H9 (cell line): ENCODE results near the gene UBE3C. TPM values are rescaled to one million over a fixed set of nuclear protein-coding genes. Genes with fewer than 3 reads are reported as not detected.

Experiments
- DNase-seq: peaks from one replicate; pipeline ENCODE4 v3.0.0-alpha.2; 2017
- H2AFZ ChIP-seq: one replicate; pipeline ENCODE4 v1.6.1; 2013; ENCODE audit warnings: mild to moderate bottlenecking, low read length, control low read depth, moderate library complexity
- H2AK5ac ChIP-seq: 2 replicates; pipeline ENCODE4 v1.6.1; 2013; ENCODE audit warnings: low read length, control low read depth, mixed read lengths; ENCODE audit not compliant: insufficient read length
- H2BK120ac ChIP-seq: one replicate; pipeline ENCODE4 v1.6.1; 2013; ENCODE audit warnings: low read depth, mild to moderate bottlenecking, low read length, control low read depth, inconsistent platforms; ENCODE audit not compliant: poor library complexity, severe bottlenecking
- H2BK12ac ChIP-seq: 2 replicates; pipeline ENCODE4 v1.6.1; 2013; ENCODE audit warnings: low read length, control low read depth, mixed read lengths, low read depth; ENCODE audit not compliant: insufficient read length
- H2BK15ac ChIP-seq: 2 replicates; pipeline ENCODE4 v1.6.1; 2013; ENCODE audit warnings: low read depth, low read length, control low read depth
- H2BK20ac ChIP-seq: one replicate; pipeline ENCODE4 v1.6.1; 2013; ENCODE audit warnings: low read depth, mild to moderate bottlenecking, low read length, control low read depth, inconsistent platforms; ENCODE audit not compliant: poor library complexity, severe bottlenecking
- H2BK5ac ChIP-seq: 2 replicates; pipeline ENCODE4 v1.6.1; 2013; ENCODE audit warnings: low read length, control low read depth, mixed read lengths; ENCODE audit not compliant: insufficient read length
- H3K14ac ChIP-seq: 2 replicates; pipeline ENCODE4 v1.6.1; 2013; ENCODE audit warnings: low read length, control low read depth; ENCODE audit not compliant: insufficient read depth
- H3K18ac ChIP-seq: 2 replicates; pipeline ENCODE4 v1.6.1; 2013; ENCODE audit warnings: low read depth, mild to moderate bottlenecking, mixed read lengths, low read length, control low read depth; ENCODE audit not compliant: insufficient read length
- H3K23ac ChIP-seq: 2 replicates; pipeline ENCODE4 v1.6.1; 2013; ENCODE audit warnings: low read length, control low read depth, mixed read lengths, low read depth; ENCODE audit not compliant: insufficient read length
- H3K23me2 ChIP-seq: 2 replicates; pipeline ENCODE4 v1.6.1; 2013; ENCODE audit warnings: low read depth, mild to moderate bottlenecking, mixed read lengths, low read length, control low read depth; ENCODE audit not compliant: insufficient read length, poor library complexity, severe bottlenecking
- H3K27ac ChIP-seq: 2 replicates; pipeline ENCODE4 v1.5.1; 2013; ENCODE audit warnings: low read length, control low read depth, mixed read lengths, low read depth; ENCODE audit not compliant: insufficient read length
- H3K27me3 ChIP-seq: 2 replicates; pipeline ENCODE4 v1.6.1; 2013; ENCODE audit warnings: low read length, control low read depth, inconsistent platforms; ENCODE audit not compliant: insufficient read depth
- H3K4ac ChIP-seq: 2 replicates; pipeline ENCODE4 v1.6.1; 2013; ENCODE audit warnings: low read depth, mild to moderate bottlenecking, control low read depth, inconsistent platforms, low read length, moderate library complexity
- H3K4me1 ChIP-seq: 2 replicates; pipeline ENCODE4 v1.6.1; 2013; ENCODE audit warnings: low read length, control low read depth, inconsistent platforms; ENCODE audit not compliant: insufficient read depth
- H3K4me2 ChIP-seq: 2 replicates; pipeline ENCODE4 v1.6.1; 2013; ENCODE audit warnings: low read length, control low read depth, mixed read lengths; ENCODE audit not compliant: insufficient read length, insufficient read depth
- H3K56ac ChIP-seq: 2 replicates; pipeline ENCODE4 v1.6.1; 2013; ENCODE audit warnings: low read depth, mild to moderate bottlenecking, mixed read lengths, low read length, control low read depth; ENCODE audit not compliant: insufficient read length
- H3K79me1 ChIP-seq: 2 replicates; pipeline ENCODE4 v1.6.1; 2013; ENCODE audit warnings: low read depth, mild to moderate bottlenecking, moderate library complexity, low read length, control low read depth, inconsistent platforms; ENCODE audit not compliant: insufficient read depth, poor library complexity, severe bottlenecking
- H3K79me2 ChIP-seq: 2 replicates; pipeline ENCODE4 v1.6.1; 2013; ENCODE audit warnings: low read length, control low read depth, inconsistent platforms; ENCODE audit not compliant: insufficient read depth
- H3K9ac ChIP-seq: 2 replicates; pipeline ENCODE4 v1.6.1; 2013; ENCODE audit warnings: low read length, control low read depth, mixed read lengths; ENCODE audit not compliant: insufficient read length; ENCODE audit errors: extremely low read depth
- H3K9me3 ChIP-seq: one replicate; pipeline ENCODE4 v1.6.1; 2013; ENCODE audit warnings: low read depth, low read length, inconsistent platforms; ENCODE audit not compliant: control insufficient read depth
- H3T11ph ChIP-seq: one replicate; pipeline ENCODE4 v1.6.1; 2013; ENCODE audit warnings: mild to moderate bottlenecking, low read length, control low read depth, inconsistent platforms
- H4K20me1 ChIP-seq: one replicate; pipeline ENCODE4 v1.6.1; 2013; ENCODE audit not compliant: control insufficient read depth, insufficient read length, insufficient read depth
- H4K5ac ChIP-seq: 2 replicates; pipeline ENCODE4 v1.6.1; 2013; ENCODE audit warnings: low read depth, mild to moderate bottlenecking, mixed read lengths, low read length, control low read depth; ENCODE audit not compliant: insufficient read length
- H4K8ac ChIP-seq: replicated peaks from 2 replicates; pipeline ENCODE4 v1.6.1; 2013; ENCODE audit warnings: low read length, control low read depth, mixed read lengths, low read depth; ENCODE audit not compliant: insufficient read length
- H4K91ac ChIP-seq: 2 replicates; pipeline ENCODE4 v1.6.1; 2013; ENCODE audit warnings: low read depth, mild to moderate bottlenecking, moderate library complexity, mixed read lengths, low read length, control low read depth; ENCODE audit not compliant: insufficient read length
- H3K27ac Mint-ChIP-seq, 3 experiments: 2 replicates in 2 of 3; 3 replicates in 1 of 3; pipeline ENCODE4 v1.8.0; 2020 to 2021; ENCODE audit warnings: mixed read lengths in 3 of 3, mild to moderate bottlenecking in 1 of 3, moderate library complexity in 1 of 3
- H3K27me3 Mint-ChIP-seq: 2 replicates; pipeline ENCODE4 v1.8.0; 2021; ENCODE audit warnings: low read depth, mild to moderate bottlenecking, moderate library complexity, mixed read lengths
- H3K36me3 Mint-ChIP-seq, 3 experiments: 2 replicates in 2 of 3; 3 replicates in 1 of 3; pipeline ENCODE4 v1.8.0; 2020 to 2021; ENCODE audit warnings: low read depth in 3 of 3, mixed read lengths in 3 of 3; ENCODE audit not compliant: insufficient read depth in 1 of 3
- H3K4me1 Mint-ChIP-seq, 2 experiments: 2 replicates each; pipeline ENCODE4 v1.8.0; 2020; ENCODE audit warnings: mixed read lengths in 2 of 2
- H3K4me3 Mint-ChIP-seq, 2 experiments: 2 replicates in 1 of 2; 3 replicates in 1 of 2; pipeline ENCODE4 v1.8.0; 2020 to 2021; ENCODE audit warnings: mild to moderate bottlenecking in 2 of 2, mixed read lengths in 2 of 2, moderate library complexity in 1 of 2
- H3K9me3 Mint-ChIP-seq, 2 experiments: 2 replicates in 1 of 2; 3 replicates in 1 of 2; pipeline ENCODE4 v1.8.0; 2020; ENCODE audit warnings: mild to moderate bottlenecking in 2 of 2, mixed read lengths in 2 of 2, moderate library complexity in 1 of 2
- WGBS: extraction: QIAGEN DNeasy Blood & Tissue Kit; methylation state at CpG from one replicate; pipeline ENCODE4 v1.1.7; 2013; ENCODE audit warnings: missing lambda C conversion rate, low lambda C conversion rate, mixed read lengths; ENCODE audit not compliant: insufficient read length; ENCODE audit errors: extremely low coverage; 5-methylcytosine and 5-hydroxymethylcytosine counted together
- total RNA-seq: library from RNA; stranded (reverse); gene quantifications from 2 replicates; pipeline ENCODE4 v1.2.1, GENCODE V29; 2021
- TF ChIP-seq, protein P1 (sequence below): fragments of 200-600 bp; sonication (generic); conservative IDR thresholded peaks from 3 replicates; pipeline ENCODE4 v1.8.0; 2021; ENCODE audit warnings: antibody characterized with exemption, mild to moderate bottlenecking

UBE3C gene
- total RNA-seq, 1 experiment from 2014 or later, result 63.3 TPM

DNA sequence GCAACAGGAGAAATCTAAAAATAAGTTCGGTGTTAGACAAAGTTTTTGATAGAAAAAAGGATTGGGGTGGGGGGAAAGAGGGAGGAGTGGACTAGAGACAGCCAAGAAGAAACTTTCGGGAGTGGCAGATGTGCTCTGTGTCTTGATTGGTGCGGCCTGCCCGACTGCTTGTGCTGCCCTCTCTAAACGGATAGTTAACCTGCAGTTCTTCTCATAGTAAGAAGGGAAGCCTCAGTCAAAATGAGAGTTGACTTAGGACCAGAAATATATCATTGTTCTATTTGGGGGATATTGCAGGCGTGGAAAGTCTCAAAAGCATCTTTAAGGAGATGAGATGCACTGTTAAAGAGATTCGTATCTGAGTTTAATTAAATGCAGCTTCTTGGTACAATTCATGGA is 39.3 kb downstream of the UBE3C start:
- H3K27ac ChIP-seq, result no peak overlapping the region
- TF ChIP-seq, protein P1, sequence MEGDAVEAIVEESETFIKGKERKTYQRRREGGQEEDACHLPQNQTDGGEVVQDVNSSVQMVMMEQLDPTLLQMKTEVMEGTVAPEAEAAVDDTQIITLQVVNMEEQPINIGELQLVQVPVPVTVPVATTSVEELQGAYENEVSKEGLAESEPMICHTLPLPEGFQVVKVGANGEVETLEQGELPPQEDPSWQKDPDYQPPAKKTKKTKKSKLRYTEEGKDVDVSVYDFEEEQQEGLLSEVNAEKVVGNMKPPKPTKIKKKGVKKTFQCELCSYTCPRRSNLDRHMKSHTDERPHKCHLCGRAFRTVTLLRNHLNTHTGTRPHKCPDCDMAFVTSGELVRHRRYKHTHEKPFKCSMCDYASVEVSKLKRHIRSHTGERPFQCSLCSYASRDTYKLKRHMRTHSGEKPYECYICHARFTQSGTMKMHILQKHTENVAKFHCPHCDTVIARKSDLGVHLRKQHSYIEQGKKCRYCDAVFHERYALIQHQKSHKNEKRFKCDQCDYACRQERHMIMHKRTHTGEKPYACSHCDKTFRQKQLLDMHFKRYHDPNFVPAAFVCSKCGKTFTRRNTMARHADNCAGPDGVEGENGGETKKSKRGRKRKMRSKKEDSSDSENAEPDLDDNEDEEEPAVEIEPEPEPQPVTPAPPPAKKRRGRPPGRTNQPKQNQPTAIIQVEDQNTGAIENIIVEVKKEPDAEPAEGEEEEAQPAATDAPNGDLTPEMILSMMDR, result no peak
- no peak overlapping the region for H4K5ac ChIP-seq
- no peak overlapping the region for H3K23ac ChIP-seq
- H2BK5ac ChIP-seq, result no peak overlapping the region
- Mint-ChIP-seq H3K4me3 (no peak overlapping the region), H3K27ac (peak overlapping the region in 1 of 3 experiments; percentile 31; a peak in 2 of 7 replicates), H3K9me3 (no peaks in the 10 kb centered on the region), H3K4me1 (peaks cover 2 to 4% of the 10 kb centered on the region in 2 experiments; a peak in 3 of 4 replicates), H3K36me3 (peaks cover 29 to 82% (median 68%) of the 10 kb centered on the region in 3 experiments; a peak in 6 of 7 replicates), H3K27me3 (no peaks in the 10 kb centered on the region)
- no peak overlapping the region for H2AFZ ChIP-seq
- no CpG with 5 or more reads among the region's 7 CpGs for WGBS
- no peak overlapping the region for H4K91ac ChIP-seq
- no peaks in the 10 kb centered on the region for H3K23me2 ChIP-seq
- H3K4ac ChIP-seq, result no peak overlapping the region
- H2BK15ac ChIP-seq, result no peak overlapping the region
- H3K79me1 ChIP-seq, result peaks cover 2% of the 10 kb centered on the region
- H2BK120ac ChIP-seq, result no peak overlapping the region
- H2AK5ac ChIP-seq, result no peak overlapping the region
- no peaks in the 10 kb centered on the region for H4K20me1 ChIP-seq
- H3K18ac ChIP-seq, result no peak overlapping the region
- no peaks in the 10 kb centered on the region for H3K4me1 ChIP-seq
- no peak overlapping the region for H3T11ph ChIP-seq
- no peak overlapping the region for H3K56ac ChIP-seq
- H3K79me2 ChIP-seq, result no peaks in the 10 kb centered on the region
- no peak overlapping the region for H3K9ac ChIP-seq
- no peak for DNase-seq
- no peak overlapping the region for H3K14ac ChIP-seq
- no peak overlapping the region for H2BK12ac ChIP-seq
- no peak overlapping the region for H2BK20ac ChIP-seq
- no peaks in the 10 kb centered on the region for H3K27me3 ChIP-seq
- no peaks in the 10 kb centered on the region for H3K9me3 ChIP-seq
- no peak overlapping the region for H4K8ac ChIP-seq
- H3K4me2 ChIP-seq, result no peak overlapping the region
